Middle frontal gyrus (tissue), 1 donor: ENCODE measurements around the gene WDR74.
"Not testable (repeated sequence)": the region's sequence is repeated elsewhere in the genome, so short reads cannot be mapped to it uniquely, and the experiment has no call there.

Experiments used
- DNase-seq: peaks from one replicate; pipeline ENCODE4 v3.0.0-alpha.2; 2015; ENCODE audit warnings: low spot score; ENCODE audit errors: extremely low spot score

The WDR74 gene

DNA sequence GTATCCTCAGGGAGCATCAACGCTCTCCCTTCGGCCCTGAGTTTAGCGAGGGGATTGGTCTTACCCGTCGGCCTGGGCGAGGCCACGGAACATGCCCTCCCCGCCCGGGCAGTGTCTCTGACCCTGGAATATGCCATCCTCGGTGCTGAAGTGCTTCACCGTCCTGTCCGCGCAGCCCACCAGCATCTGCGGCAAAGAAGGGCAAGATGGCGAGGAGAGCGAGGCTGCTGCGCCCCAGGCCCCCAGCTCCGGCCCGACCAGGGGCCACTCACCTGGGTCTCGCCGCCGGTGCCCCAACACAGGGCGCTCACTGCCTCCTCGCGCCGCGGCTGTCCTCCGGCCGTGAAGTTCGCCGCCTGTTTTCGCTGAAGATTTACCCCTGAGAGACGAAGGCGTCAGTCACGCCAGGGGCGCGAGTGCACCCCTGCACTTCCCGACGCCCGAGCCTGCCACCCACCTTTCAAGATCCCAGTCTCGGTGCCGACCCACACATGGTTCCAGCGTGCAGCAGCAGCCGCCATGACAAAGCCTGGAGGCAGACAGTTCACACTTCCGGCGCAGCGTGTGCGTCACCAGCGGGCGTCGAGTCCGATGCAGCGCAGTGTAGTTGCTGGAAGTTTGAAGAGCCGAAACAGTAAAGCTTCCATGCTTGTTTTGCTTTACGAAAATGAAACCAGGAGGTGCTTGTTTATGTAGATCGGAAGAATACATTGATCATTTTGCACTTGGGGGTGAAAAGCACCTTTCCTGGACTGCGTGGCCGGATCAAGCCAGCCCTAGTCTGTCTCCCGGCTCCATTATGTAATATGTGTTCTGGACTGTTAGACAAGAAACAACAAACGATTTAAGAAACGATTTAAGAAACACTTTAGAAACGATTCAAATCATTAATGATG is at the start of gene WDR74:
TSS of gene WDR74 (minus strand) at position 541 of the 896 bp plus-strand sequence. CDS start at position 521, 20 bp downstream.
- DNase-seq = peak; percentile 97

DNA sequence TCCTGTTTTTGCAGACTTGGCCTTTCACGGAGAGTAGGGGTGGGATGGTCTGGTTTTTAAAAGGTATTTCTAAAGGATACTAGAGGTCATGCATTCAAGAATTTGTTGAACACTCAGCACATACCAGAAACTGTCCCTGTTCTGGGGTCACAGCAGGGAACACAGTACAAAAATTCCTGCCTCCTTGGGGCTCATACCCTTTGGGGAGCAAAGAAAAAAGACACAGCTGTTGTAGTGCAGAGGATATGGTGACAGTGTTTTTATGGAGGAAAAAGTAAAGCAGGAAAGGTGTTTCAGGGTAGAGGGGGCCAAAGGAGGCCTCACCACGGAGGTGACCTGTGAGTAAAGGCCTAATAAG is 49.7 kb upstream of the WDR74 start:
- DNase-seq = no peak

DNA sequence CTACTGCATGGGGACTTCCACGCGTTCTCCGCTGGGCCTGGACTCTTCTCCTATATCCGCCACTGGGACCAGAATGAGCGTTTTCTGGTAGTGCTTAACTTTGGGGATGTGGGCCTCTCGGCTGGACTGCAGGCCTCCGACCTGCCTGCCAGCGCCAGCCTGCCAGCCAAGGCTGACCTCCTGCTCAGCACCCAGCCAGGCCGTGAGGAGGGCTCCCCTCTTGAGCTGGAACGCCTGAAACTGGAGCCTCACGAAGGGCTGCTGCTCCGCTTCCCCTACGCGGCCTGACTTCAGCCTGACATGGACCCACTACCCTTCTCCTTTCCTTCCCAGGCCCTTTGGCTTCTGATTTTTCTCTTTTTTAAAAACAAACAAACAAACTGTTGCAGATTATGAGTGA is 49.0 kb upstream of the WDR74 start:
- DNase-seq = no peak

DNA sequence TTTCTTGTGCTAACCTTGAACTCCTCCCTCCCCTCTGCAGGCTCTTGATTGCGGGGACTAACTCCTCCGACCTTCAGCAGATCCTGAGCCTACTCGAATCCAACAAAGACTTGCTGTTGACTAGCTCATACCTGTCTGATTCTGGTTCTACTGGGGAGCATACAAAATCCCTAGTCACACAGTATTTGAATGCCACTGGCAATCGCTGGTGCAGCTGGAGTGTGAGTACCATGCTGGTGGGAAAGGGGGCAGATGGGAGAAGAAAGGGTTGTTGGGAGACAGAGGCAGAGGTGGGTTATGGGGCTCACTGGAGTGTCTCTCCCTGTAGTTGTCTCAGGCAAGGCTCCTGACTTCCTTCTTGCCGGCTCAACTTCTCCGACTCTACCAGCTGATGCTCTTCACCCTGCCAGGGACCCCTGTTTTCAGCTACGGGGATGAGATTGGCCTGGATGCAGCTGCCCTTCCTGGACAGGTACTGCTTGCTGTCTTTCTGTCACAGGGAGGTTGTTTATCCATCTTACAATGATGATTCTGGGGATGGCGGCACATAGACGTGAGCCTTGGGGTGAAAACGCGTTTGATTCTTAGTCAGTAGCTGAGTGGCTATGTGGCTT is 45.9 kb upstream of the WDR74 start:
- no peak for DNase-seq

DNA sequence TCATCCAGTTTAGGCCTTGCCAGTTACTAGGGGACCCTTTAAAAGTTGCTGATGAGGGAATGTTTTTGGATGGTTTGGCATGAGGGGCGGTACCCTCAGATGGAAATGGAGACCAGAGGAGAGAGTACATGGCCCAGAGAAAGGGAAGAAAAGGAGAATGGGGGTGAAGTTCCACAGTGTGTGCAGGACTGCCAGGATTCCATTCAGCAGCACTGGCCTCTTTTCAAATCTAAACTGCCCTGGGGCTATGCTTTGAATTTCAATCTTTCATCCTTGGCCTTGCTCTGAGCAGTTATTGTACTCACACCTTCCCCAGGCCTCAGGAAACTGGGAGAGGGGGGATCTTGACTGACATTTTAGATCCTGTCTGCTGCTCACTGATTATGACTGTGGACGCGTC is 44.3 kb upstream of the WDR74 start:
- DNase-seq = no peak

DNA sequence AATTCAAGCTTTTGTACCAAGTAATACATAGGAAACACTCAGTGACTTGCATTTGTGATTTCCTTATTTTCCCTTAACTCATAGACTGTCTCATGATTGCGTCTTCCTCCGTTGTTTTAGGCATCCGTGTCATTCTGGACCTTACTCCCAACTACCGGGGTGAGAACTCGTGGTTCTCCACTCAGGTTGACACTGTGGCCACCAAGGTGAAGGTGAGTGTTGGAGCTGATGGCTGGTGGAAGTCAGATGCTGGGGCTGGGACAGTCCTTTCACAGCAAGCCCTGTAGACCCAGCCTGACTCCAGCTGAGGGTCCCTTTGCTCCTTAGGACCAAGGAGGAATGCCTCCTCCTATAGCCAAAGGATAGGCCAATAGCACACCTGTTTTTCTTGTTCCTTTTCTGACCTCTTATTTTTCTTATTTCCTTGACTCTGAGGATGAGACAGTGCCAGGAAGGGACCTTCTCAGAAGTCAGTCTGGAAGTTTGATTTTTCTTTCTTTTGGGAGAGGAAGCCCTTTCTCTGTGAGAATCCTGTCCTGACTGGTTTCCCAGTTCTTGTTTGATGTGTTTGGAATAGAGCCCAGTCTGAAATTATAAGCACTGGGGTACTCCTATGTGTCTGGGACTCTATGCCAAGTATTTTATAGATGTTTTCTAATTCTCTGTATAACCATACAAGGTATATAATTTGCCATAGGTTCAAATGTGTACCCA is 43.6 kb upstream of the WDR74 start:
- no peak for DNase-seq

DNA sequence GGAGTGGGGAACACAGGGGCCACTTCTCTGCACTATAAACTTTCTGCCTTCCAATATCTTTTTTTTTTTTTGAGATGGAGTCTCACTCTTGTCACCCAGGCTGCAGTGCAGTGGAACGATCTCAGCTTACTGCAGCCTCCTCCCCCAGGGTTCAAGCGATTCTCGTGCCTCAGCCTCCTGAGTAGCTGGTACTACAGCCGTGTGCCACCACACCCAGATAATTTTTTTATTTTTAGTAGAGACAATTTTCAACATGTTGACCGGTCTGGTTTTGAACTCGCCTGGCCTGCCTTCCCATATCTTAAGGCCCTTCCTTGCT is 43.0 kb upstream of the WDR74 start:
- DNase-seq = no peak

DNA sequence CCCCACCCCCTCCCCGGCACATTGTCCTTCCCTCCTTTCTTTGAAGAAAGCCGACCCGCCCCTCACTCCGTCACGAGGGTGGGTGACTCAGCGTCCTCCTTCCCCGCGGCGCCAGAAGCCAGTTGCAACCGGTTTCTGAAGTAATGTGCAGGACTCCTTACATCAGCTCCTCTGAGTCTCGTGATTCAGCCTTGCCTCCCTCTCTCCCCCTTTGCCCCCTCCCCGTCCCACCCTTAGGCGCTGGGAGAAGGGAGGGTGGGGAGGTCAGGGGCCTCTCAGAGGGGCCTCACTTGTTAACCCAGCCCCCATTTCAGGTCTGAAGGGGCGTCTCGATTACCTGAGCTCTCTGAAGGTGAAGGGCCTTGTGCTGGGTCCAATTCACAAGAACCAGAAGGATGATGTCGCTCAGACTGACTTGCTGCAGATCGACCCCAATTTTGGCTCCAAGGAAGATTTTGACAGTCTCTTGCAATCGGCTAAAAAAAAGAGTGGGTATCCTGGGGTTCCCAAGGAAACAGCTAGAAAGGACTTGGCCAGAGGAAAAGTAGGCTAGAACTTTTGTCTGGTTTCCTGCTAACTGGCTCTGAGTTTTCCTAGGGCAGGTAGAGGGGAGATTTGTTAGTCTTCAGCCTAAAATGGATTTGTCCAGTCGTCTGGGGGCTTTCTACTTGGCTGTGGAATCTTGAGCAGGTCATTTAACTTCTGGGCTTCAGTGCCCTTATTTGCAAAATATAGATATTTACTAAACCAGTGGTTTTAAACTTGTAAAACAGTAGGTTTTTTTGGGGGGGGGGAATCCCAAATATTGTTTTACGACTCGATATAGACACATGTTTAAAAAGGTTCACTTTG is 42.4 kb upstream of the WDR74 start:
- DNase-seq = peak; percentile 77

DNA sequence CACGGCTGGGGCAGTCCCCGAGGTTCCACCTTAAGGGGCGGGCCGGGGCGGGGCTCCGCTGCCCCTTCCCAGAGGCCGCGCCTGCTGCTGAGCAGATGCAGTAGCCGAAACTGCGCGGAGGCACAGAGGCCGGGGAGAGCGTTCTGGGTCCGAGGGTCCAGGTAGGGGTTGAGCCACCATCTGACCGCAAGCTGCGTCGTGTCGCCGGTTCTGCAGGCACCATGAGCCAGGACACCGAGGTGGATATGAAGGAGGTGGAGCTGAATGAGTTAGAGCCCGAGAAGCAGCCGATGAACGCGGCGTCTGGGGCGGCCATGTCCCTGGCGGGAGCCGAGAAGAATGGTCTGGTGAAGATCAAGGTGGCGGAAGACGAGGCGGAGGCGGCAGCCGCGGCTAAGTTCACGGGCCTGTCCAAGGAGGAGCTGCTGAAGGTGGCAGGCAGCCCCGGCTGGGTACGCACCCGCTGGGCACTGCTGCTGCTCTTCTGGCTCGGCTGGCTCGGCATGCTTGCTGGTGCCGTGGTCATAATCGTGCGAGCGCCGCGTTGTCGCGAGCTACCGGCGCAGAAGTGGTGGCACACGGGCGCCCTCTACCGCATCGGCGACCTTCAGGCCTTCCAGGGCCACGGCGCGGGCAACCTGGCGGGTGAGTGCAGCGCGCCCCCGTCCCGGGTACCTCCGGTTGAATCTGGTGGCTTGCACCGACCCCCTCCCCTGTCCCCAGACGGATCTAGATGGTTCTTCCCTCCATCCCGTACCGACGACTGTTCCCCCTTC is 41.6 kb upstream of the WDR74 start, which contains the start of gene SLC3A2:
TSS of gene SLC3A2 (plus strand) at position 94 of the 776 bp plus-strand sequence. CDS start at position 222, 128 bp downstream.
- DNase-seq = peak; percentile 68

DNA sequence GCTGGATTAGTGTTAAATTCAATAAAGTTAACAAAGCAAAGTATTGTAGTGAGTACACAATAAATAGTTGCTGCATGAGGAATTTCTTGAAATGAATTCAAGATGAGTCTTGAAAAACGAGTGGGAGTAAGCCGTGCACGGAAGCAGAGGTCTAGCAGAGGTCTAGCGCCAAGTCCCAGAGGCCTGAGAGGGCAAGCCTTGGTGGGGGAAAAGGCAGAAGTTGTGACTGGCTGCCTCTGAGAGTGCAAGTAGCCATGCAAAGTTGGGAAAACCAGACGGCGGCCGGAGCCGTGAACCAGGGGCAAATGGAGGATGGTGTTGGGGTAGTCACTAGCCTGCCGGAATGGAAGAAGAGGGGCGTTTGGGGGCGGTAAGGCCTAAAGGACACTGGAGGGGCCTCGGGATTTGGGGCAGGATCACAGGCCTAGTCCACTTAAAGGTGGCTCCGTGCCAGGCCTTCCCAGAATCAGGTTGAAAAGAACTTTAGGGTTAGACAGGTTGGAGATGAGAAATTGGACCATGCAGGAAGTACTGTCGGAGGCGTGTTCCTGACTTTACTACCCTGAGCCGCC is 40.9 kb upstream of the WDR74 start:
- no peak for DNase-seq

DNA sequence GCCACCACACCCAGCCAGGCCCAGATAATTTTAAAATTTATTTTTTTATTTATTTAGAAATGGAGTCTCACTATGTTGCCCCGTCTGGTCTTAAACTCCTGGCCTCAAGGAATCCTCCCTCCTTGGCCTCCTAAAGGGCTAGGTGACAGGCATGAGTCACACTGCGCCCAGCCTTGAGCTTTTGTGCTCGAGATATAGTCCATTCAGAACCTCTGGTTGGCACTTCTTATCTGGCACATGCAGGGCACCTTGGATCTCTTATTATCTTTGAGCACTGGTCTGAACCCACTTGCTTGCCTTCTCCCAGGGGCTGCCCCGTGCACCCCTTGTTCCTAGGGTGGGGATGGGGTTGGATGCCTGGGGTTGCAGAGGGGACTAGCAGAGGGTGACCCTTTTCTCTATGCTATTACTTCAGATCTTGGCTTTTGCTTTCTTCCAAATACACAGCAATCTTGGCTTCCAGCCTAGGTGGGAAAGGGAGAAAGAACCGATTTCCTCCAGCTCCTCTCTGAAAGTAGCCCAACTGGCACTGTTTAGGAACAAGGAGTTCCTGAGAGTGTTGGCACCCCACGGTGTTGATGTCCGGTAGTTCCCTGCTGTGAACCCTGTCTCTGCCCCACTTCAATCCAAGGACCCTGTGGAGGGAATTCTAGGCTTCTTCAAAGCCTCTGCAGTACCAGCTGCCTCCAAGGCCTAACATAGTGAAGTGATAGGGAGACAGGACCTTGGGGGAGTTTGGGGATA is 40.0 kb upstream of the WDR74 start:
- DNase-seq = no peak

DNA sequence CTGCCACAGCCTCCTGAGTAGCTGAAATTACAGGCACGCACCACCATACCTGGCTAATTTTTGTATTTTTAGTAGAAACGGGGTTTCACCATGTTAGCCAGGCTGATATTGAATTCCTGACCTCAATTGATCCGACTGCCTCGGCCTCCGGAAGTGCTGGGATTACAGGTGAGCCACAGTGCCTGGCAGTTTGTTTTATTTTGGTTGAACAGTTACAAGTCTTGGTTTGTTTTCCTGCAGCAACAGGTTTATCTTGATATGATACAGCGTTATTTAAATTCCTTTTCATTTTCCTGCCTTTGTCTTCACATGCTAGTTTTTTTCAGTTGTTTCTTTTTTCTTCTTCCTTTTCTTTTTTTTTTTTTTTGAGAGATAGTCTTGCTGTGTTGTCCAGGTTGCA is 37.3 kb upstream of the WDR74 start:
- no peak for DNase-seq

DNA sequence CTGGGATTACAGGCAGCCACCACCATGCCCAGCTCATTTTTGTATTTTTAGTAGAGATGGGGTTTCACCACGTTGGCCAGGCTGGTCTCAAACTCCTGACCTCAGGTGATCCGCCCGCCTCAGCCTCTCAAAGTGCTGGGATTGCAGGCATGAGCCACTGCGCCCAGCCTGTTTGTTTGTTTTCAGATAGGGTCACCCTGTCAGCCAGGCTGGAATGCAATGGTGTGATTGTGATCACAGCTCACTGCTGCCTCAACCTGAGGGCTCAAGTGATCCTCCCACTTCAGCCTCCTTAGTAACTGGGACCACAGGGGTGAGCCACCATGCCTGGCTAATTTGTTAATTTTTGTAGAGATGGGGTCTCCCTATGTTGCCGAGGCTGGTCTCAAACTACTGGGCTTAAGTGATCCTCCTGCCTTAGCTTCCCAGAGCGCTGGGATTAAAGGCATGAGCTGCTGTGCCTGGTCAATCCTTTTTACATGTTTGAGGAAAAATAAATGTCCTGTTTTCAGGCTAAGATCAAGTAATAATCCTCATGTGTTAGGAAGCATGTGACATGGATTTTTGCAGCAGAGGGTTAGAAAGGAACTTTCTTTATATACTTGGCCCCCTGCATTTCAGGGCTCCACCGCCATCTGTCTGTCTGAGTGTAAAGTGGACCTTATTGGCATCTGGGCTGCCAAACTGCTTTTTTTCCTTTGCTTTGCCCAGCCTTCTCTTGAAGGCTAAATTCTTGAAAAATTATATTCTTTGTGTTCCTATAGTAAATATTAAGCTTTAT is 36.5 kb upstream of the WDR74 start:
- DNase-seq = no peak

DNA sequence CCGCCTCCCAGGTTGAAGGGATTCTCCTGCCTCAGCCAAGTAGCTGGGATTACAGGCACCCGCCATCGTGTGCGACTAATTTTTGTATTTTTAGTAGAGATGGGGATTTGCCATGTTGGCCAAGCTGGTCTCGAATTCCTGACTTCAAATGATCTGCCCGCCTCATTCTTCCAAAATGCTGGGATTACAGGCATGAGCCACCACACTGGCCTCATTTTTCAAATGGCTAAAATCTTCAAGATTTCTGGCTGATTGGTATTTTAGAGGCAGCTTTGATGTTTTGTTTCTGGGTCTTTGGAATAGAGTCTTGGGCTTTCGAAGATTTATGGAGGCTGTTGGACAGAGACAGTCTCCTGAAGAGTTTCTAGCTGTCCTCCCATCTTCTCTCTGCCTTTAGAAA is 35.5 kb upstream of the WDR74 start:
- DNase-seq = no peak

DNA sequence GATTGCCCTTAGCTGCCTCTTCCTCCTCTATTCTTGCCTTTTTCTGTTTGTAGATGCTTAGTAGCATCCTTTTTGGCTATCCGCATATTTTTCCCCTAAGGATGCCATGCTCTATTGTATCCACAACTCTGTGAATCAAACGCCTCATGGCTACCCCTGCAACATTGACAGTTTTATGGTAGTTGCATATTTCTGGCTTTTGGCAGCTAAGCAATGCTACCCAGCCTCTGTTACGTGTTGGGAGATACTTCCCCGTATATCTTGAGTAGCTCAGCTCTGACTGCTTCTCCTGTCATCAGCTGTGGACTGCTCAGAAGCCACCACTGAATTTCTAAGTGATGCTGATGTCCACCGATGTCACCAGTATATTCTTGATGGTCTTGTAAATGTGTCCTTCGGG is 26.2 kb upstream of the WDR74 start:
- DNase-seq = no peak

DNA sequence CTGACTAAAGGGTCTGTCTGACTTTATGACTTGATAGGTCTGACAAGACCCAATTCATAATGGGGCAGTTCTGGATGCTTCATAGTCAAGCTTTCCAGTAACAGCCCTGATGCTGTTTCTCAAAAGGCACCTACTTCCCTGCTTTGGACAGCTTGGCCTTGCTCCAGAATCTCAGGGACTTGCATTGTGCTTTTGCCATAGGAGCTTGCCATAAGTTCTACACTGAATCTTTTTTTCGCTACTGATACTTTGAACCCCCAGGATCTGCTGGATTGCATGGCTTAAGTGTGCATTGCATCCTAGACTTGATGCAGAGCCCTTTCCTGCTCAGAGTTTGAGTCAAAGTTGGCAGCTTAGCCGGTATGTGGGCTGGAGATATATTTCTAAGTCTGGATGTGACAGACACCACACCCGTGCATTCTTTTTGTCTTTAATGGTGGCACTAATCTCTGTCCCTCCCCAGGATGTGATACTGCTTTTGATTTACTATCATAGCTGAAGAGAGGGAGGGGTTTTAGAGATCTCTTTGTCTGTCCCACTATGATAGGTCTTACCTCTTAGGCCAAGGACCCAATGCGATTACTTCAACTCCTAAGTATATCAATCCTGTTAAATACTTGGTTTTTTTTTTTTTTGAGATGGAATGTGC is 24.4 kb upstream of the WDR74 start:
- DNase-seq = no peak

DNA sequence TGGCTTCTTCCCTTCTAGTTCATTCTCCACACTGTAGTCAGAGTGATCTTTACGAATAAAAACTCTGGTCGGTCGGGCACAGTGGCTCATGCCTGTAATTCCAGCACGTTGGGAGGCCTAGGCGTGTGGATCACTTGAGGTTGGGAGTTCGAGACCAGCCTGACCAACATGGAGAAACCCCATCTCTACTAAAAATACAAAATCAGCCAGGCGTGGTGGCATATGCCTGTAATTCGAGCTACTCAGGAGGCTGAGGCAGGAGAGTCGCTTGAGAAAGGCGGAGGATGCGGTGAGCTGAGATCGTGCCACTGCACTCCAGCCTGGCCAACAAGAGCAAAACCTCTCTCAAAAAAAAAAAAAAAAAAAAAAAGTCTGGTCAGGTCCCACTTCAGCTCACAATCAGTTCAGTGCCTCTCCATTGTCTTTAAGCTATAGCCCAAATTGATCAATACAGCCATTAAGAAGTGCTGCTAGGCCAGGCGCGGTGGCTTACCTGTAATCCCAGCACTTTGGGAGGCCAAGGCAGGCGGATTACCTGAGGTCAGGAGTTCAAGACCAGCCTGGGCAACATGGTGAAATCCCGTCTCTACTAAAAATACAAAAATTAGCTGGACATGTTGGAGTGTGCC is 22.3 kb upstream of the WDR74 start:
- DNase-seq = not testable (repeated sequence)
